WERI-Rb-1 (cell line): ENCODE measurements around the gene RAI1.

Experiments
- DNase-seq: peaks from one replicate; pipeline ENCODE4 v3.0.0-alpha.2; 2020
- H3K27ac ChIP-seq: fragments of 250-450 bp; sonication (Bioruptor Pico); 2 replicates; pipeline ENCODE4 v1.5.1; 2020; ENCODE audit warnings: mild to moderate bottlenecking, moderate library complexity
- H3K27me3 ChIP-seq: fragments of 250-450 bp; sonication (Bioruptor Pico); 2 replicates; pipeline ENCODE4 v1.5.1; 2021; ENCODE audit warnings: mild to moderate bottlenecking, low read depth, moderate library complexity; ENCODE audit not compliant: insufficient read depth, severe bottlenecking
- H3K36me3 ChIP-seq: fragments of 250-450 bp; sonication (Bioruptor Pico); 2 replicates; pipeline ENCODE4 v1.5.1; 2020; ENCODE audit warnings: mild to moderate bottlenecking, moderate library complexity
- H3K4me3 ChIP-seq: 2 replicates; pipeline ENCODE4 v1.5.1; 2011; ENCODE audit warnings: low read depth, mild to moderate bottlenecking, control low read depth, low read length
- H3K9me3 ChIP-seq: fragments of 250-450 bp; sonication (Bioruptor Pico); 2 replicates; pipeline ENCODE4 v1.5.1; 2021; ENCODE audit warnings: mild to moderate bottlenecking, moderate library complexity; ENCODE audit not compliant: severe bottlenecking
- CTCF ChIP-seq: IDR thresholded peaks from 2 replicates; pipeline ENCODE4 v1.5.1; 2011; ENCODE audit warnings: low read depth, mild to moderate bottlenecking, control low read depth, inconsistent platforms, low read length

The RAI1 gene

GRCh38 chr17:17752821-17753321, 71.6 kb downstream of the RAI1 start:
- TF ChIP-seq CTCF: no peak
- Histone ChIP-seq H3K27me3 (no peaks in the 10 kb centered on the region), H3K27ac (no peak overlapping the region), H3K4me3 (no peak overlapping the region), H3K36me3 (peaks cover 40% of the 10 kb centered on the region), H3K9me3 (no peaks in the 10 kb centered on the region)
- DNase-seq: no peak

GRCh38 chr17:17754719-17755686, 73.7 kb downstream of the RAI1 start:
- no peaks in the 10 kb centered on the region for H3K27me3 ChIP-seq
- no peak for TF ChIP-seq CTCF
- no peaks in the 10 kb centered on the region for H3K9me3 ChIP-seq
- no peak overlapping the region for H3K4me3 ChIP-seq
- no peak for DNase-seq
- H3K36me3 ChIP-seq: peaks cover 31% of the 10 kb centered on the region
- no peak overlapping the region for H3K27ac ChIP-seq

GRCh38 chr17:17755715-17756114, 74.5 kb downstream of the RAI1 start:
- Histone ChIP-seq H3K9me3 (no peaks in the 10 kb centered on the region), H3K36me3 (peaks cover 31% of the 10 kb centered on the region), H3K4me3 (no peak overlapping the region), H3K27ac (no peak overlapping the region), H3K27me3 (no peaks in the 10 kb centered on the region)
- TF ChIP-seq CTCF: no peak
- no peak for DNase-seq

- Histone ChIP-seq H3K4me3 (no peak overlapping the region), H3K27me3 (no peaks in the 10 kb centered on the region), H3K27ac (no peak overlapping the region), H3K36me3 (peaks cover 32% of the 10 kb centered on the region), H3K9me3 (no peaks in the 10 kb centered on the region)
- DNase-seq: no peak
- TF ChIP-seq CTCF: no peak
Observed at GRCh38 chr17:17757391-17757791, 76.1 kb downstream of the RAI1 start.

- Histone ChIP-seq H3K27me3 (no peaks in the 10 kb centered on the region), H3K27ac (no peak overlapping the region), H3K36me3 (peaks cover 26% of the 10 kb centered on the region), H3K9me3 (no peaks in the 10 kb centered on the region), H3K4me3 (no peak overlapping the region)
- no peak for TF ChIP-seq CTCF
- DNase-seq: no peak
Observed at GRCh38 chr17:17757956-17758845, 76.9 kb downstream of the RAI1 start.
